Left lung (tissue), 10 donors: ENCODE results near the gene TLCD5. TPM values are rescaled to one million over a fixed set of nuclear protein-coding genes. Genes with fewer than 3 reads are reported as not detected.

Experiments used
- ATAC-seq: fragments of 200-7000 bp; cut with Tn5 transposase; one replicate; pipeline ENCODE4 v1.9.1; 2020; ENCODE audit warnings: moderate library complexity
- DNase-seq, 4 donors: peaks; one replicate each; pipeline ENCODE4 v3.0.0-alpha.2; 2013 to 2020
- H3K27ac ChIP-seq, 2 donors: fragments of 200-600 bp; sonication (generic) in 1 of 2; one replicate each; pipeline versions ENCODE4 v1.5.0 to v1.8.0; 2020 to 2021
- H3K27me3 ChIP-seq, 2 donors: fragments of 200-600 bp; sonication (generic) in 1 of 2; one replicate each; pipeline versions ENCODE4 v1.5.0 to v1.8.0; 2020 to 2021
- H3K36me3 ChIP-seq, 2 donors: fragments of 200-600 bp; sonication (generic) in 1 of 2; one replicate each; pipeline versions ENCODE4 v1.5.0 to v1.8.0; 2020 to 2021
- H3K4me1 ChIP-seq, 2 donors: fragments of 200-600 bp; one replicate each; pipeline ENCODE4 v1.8.0; 2021
- H3K4me3 ChIP-seq, 2 donors: fragments of 200-600 bp; sonication (generic) in 1 of 2; one replicate each; pipeline versions ENCODE4 v1.5.0 to v1.8.0; 2020 to 2021; ENCODE audit warnings: mild to moderate bottlenecking in 1 of 2
- H3K9me3 ChIP-seq, 2 donors: fragments of 200-600 bp; sonication (generic) in 1 of 2; one replicate each; pipeline versions ENCODE4 v1.5.0 to v1.8.0; 2020 to 2021
- CTCF ChIP-seq, 2 donors: fragments of 200-600 bp; sonication (generic) in 1 of 2; IDR thresholded peaks; one replicate each; pipeline versions ENCODE4 v1.5.0 to v1.8.0; 2021; ENCODE audit warnings: antibody characterized with exemption in 2 of 2
- intact Hi-C, 2 donors: fragments of 100-400 bp; cut with DNase I; formaldehyde crosslinking; loops; one replicate each; pipeline versions ENCODE4 v1.11.2 to v1.14.2; 2022
- polyA plus RNA-seq, 6 donors: library from polyadenylated mRNA; unstranded; fragments of 120-200 nt; gene quantifications; one replicate each; pipeline ENCODE4 v1.2.1, GENCODE V29; 2013; ENCODE audit not compliant: insufficient read length in 6 of 6
- total RNA-seq, 2 donors: library from RNA; stranded (reverse); fragmentation: NEBNext Ultra II Directional; extraction: Animal tissue kit (Norgen Biotek cat#: 25700); gene quantifications; one replicate each; pipeline ENCODE4 v1.2.1, GENCODE V29; 2021
- donor health status: DM: no; HTN: yes; CAD: no.
- donor health status: DM: no; HTN: no; CAD: no.

TLCD5 gene
- total and polyA plus RNA-seq, 8 donors: 5.2 to 19.0 (median 17.2) TPM

- ATAC-seq (peak; percentile 57), DNase-seq (no peak)
- H3K36me3 ChIP-seq: no peaks in the 10 kb centered on the region
- H3K4me3 ChIP-seq: no peak overlapping the region
- H3K27ac ChIP-seq: peak overlapping the region in 1 of 2 donors; percentile 17
- H3K4me1 ChIP-seq: peaks cover 34 to 56% of the 10 kb centered on the region in 2 donors
- no peak for TF ChIP-seq CTCF (IDR thresholded peaks at IDR 0.05)
- H3K9me3 ChIP-seq: no peaks in the 10 kb centered on the region
- intact Hi-C loops: no loop called here
- peaks cover 0 to 86% of the 10 kb centered on the region in 2 donors for H3K27me3 ChIP-seq
Observed at GRCh38 chr11:120344302-120345004, 19.4 kb downstream of the TLCD5 start.

- DNase-seq: no peak
- Histone ChIP-seq H3K27ac (no peak overlapping the region), H3K36me3 (no peaks in the 10 kb centered on the region), H3K4me3 (no peak overlapping the region), H3K4me1 (peaks cover 29 to 43% of the 10 kb centered on the region in 2 donors), H3K27me3 (peaks cover 0 to 78% of the 10 kb centered on the region in 2 donors), H3K9me3 (no peaks in the 10 kb centered on the region)
- intact Hi-C loops: no loop called here
- no peak for ATAC-seq
- no peak for TF ChIP-seq CTCF (IDR thresholded peaks at IDR 0.05)
Observed at GRCh38 chr11:120346233-120346632, 21.1 kb downstream of the TLCD5 start.

- no peak overlapping the region for H3K27ac ChIP-seq
- DNase-seq (no peak), ATAC-seq (no peak)
- H3K4me1 ChIP-seq: peaks cover 8 to 13% of the 10 kb centered on the region in 2 donors
- TF ChIP-seq CTCF (IDR thresholded peaks at IDR 0.05): no peak
- H3K9me3 ChIP-seq: no peaks in the 10 kb centered on the region
- intact Hi-C loops: no loop called here
- H3K36me3 ChIP-seq: no peaks in the 10 kb centered on the region
- peaks cover 0 to 81% of the 10 kb centered on the region in 2 donors for H3K27me3 ChIP-seq
- H3K4me3 ChIP-seq: no peak overlapping the region
Observed at GRCh38 chr11:120350637-120351036, 25.5 kb downstream of the TLCD5 start.

- intact Hi-C loops: no loop called here
- Histone ChIP-seq H3K9me3 (no peaks in the 10 kb centered on the region), H3K36me3 (no peaks in the 10 kb centered on the region), H3K4me3 (no peak overlapping the region), H3K27ac (no peak overlapping the region), H3K4me1 (peaks cover 6 to 13% of the 10 kb centered on the region in 2 donors), H3K27me3 (peaks cover 0 to 84% of the 10 kb centered on the region in 2 donors)
- DNase-seq (no peak), ATAC-seq (no peak)
- no peak for TF ChIP-seq CTCF (IDR thresholded peaks at IDR 0.05)
Observed at GRCh38 chr11:120352405-120352804, 27.3 kb downstream of the TLCD5 start.

GRCh38 chr11:120354068-120354467 lies 29.0 kb downstream of the TLCD5 start:
- ATAC-seq: no peak
- no peak overlapping the region for H3K27ac ChIP-seq
- no peaks in the 10 kb centered on the region for H3K9me3 ChIP-seq

More at GRCh38 chr11:120354068-120354467, 29.0 kb downstream of the TLCD5 start:
- Histone ChIP-seq H3K36me3 (no peaks in the 10 kb centered on the region), H3K4me3 (no peak overlapping the region), H3K27me3 (peaks cover 0 to 76% of the 10 kb centered on the region in 2 donors), H3K4me1 (peaks cover 0 to 8% of the 10 kb centered on the region in 2 donors)
- DNase-seq: no peak
- intact Hi-C loops: no loop called here
- no peak for TF ChIP-seq CTCF (IDR thresholded peaks at IDR 0.05)
